GM23338 (cell line): Measurements from ENCODE around the gene BICC1. TPM values are rescaled to one million over a fixed set of nuclear protein-coding genes. Genes with fewer than 3 reads are reported as not detected.

Source experiments
- ATAC-seq: fragments of 200-7000 bp; cut with Tn5 transposase; 3 replicates; pipeline ENCODE4 v1.9.1; 2020
- DNase-seq: peaks from one replicate; pipeline ENCODE4 v3.0.0-alpha.2; 2015; ENCODE audit warnings: low spot score
- H2AFZ ChIP-seq: fragments of 200-600 bp; sonication (generic); 2 replicates; pipeline ENCODE4 v1.8.0; 2016; ENCODE audit warnings: antibody characterized with exemption, mild to moderate bottlenecking, moderate library complexity
- H3F3A ChIP-seq: fragments of 200-600 bp; sonication (generic); replicated peaks from 2 replicates; pipeline ENCODE4 v1.8.0; 2017; ENCODE audit warnings: antibody characterized with exemption, mixed run types, low read depth
- H3K27ac ChIP-seq: fragments of 200-600 bp; sonication (generic); 2 replicates; pipeline ENCODE4 v1.6.1; 2016; ENCODE audit warnings: low read depth
- H3K27me3 ChIP-seq: fragments of 200-600 bp; sonication (generic); 2 replicates; pipeline ENCODE4 v1.8.0; 2016; ENCODE audit warnings: mild to moderate bottlenecking, mixed run types, moderate library complexity; ENCODE audit not compliant: insufficient read depth
- H3K36me3 ChIP-seq: fragments of 200-600 bp; sonication (generic); 2 replicates; pipeline ENCODE4 v1.8.0; 2016; ENCODE audit warnings: mild to moderate bottlenecking; ENCODE audit not compliant: insufficient read depth
- H3K4me1 ChIP-seq: fragments of 200-600 bp; sonication (generic); 2 replicates; pipeline ENCODE4 v1.8.0; 2016; ENCODE audit warnings: mild to moderate bottlenecking, moderate library complexity; ENCODE audit not compliant: insufficient read depth
- H3K4me2 ChIP-seq: fragments of 200-600 bp; sonication (generic); 2 replicates; pipeline ENCODE4 v1.7.1; 2017; ENCODE audit warnings: mixed run types
- H3K4me3 ChIP-seq: fragments of 200-600 bp; sonication (generic); 2 replicates; pipeline ENCODE4 v1.6.1; 2016; ENCODE audit warnings: mixed run types
- H3K79me2 ChIP-seq: fragments of 200-600 bp; sonication (generic); replicated peaks from 2 replicates; pipeline ENCODE4 v1.8.0; 2017; ENCODE audit warnings: mild to moderate bottlenecking; ENCODE audit not compliant: insufficient read depth
- H3K9me2 ChIP-seq: fragments of 200-600 bp; sonication (generic); 2 replicates; pipeline ENCODE4 v1.8.0; 2017; ENCODE audit not compliant: insufficient read depth
- H4K20me1 ChIP-seq: fragments of 200-600 bp; sonication (generic); replicated peaks from 2 replicates; pipeline ENCODE4 v1.8.0; 2017; ENCODE audit warnings: mild to moderate bottlenecking; ENCODE audit not compliant: insufficient read depth
- H3K27ac Mint-ChIP-seq: 2 replicates; pipeline ENCODE4 v1.8.0; 2020; ENCODE audit warnings: inconsistent platforms, mild to moderate bottlenecking, moderate library complexity, mixed read lengths
- H3K27me3 Mint-ChIP-seq: 3 replicates; pipeline ENCODE4 v1.8.0; 2022; ENCODE audit warnings: low read depth, mild to moderate bottlenecking, moderate library complexity, mixed read lengths, inconsistent platforms; ENCODE audit not compliant: insufficient read depth, poor library complexity
- H3K36me3 Mint-ChIP-seq: 3 replicates; pipeline ENCODE4 v1.8.0; 2021; ENCODE audit warnings: low read depth, mild to moderate bottlenecking, inconsistent platforms, moderate library complexity, mixed read lengths
- H3K4me1 Mint-ChIP-seq: 3 replicates; pipeline ENCODE4 v1.8.0; 2020; ENCODE audit warnings: mild to moderate bottlenecking, inconsistent platforms, mixed read lengths
- H3K4me3 Mint-ChIP-seq: 3 replicates; pipeline ENCODE4 v1.8.0; 2021; ENCODE audit warnings: moderate library complexity, mild to moderate bottlenecking, inconsistent platforms, mixed read lengths
- H3K9me3 Mint-ChIP-seq: 3 replicates; pipeline ENCODE4 v1.8.0; 2020; ENCODE audit warnings: moderate library complexity, mild to moderate bottlenecking, inconsistent platforms, mixed read lengths
- CREB1 ChIP-seq: fragments of 250-450 bp; sonication (Bioruptor Pico); IDR thresholded peaks from 2 replicates; pipeline ENCODE4 v1.5.0; 2020; ENCODE audit warnings: low read depth, mild to moderate bottlenecking, moderate library complexity
- EZH2 ChIP-seq: fragments of 200-600 bp; sonication (generic); IDR thresholded peaks from one replicate; pipeline ENCODE4 v1.8.0; 2017; ENCODE audit warnings: antibody characterized with exemption, mild to moderate bottlenecking, low read depth; ENCODE audit not compliant: unreplicated experiment
- EZH2phosphoT487 ChIP-seq: fragments of 200-600 bp; sonication (generic); IDR thresholded peaks from one replicate; pipeline ENCODE4 v1.8.1; 2018; ENCODE audit warnings: antibody characterized with exemption; ENCODE audit not compliant: unreplicated experiment
- JUNB ChIP-seq: IDR thresholded peaks from one replicate; pipeline ENCODE4 v1.6.1; 2016; ENCODE audit warnings: antibody characterized with exemption; ENCODE audit not compliant: unreplicated experiment
- NANOG ChIP-seq: IDR thresholded peaks from 2 replicates; pipeline ENCODE4 v1.6.1; 2016; ENCODE audit warnings: antibody characterized with exemption, borderline replicate concordance
- POLR2AphosphoS5 ChIP-seq: IDR thresholded peaks from 2 replicates; pipeline ENCODE4 v1.6.1; 2016; ENCODE audit warnings: antibody characterized with exemption, low read depth
- STAT1 ChIP-seq: IDR thresholded peaks from one replicate; pipeline ENCODE4 v1.6.1; 2016; ENCODE audit warnings: antibody characterized with exemption; ENCODE audit not compliant: unreplicated experiment
- ZNF114 ChIP-seq: fragments of 250-450 bp; sonication (Bioruptor Pico); IDR thresholded peaks from 2 replicates; pipeline ENCODE4 v1.5.0; 2020; ENCODE audit warnings: mild to moderate bottlenecking, moderate library complexity
- ZNF331 ChIP-seq: fragments of 250-450 bp; sonication (Bioruptor Pico); IDR thresholded peaks from 2 replicates; pipeline ENCODE4 v1.5.0; 2020; ENCODE audit warnings: low read depth, mild to moderate bottlenecking, moderate library complexity
- polyA plus RNA-seq: library from polyadenylated mRNA; unstranded; fragments of >200 nt; fragmentation: Nextera tagmentation; extraction: Ambion mirVana; gene quantifications from 2 replicates; pipeline ENCODE4 v1.2.1, GENCODE V29; 2016
- total RNA-seq: library from RNA; depleted of rRNA; stranded (reverse); fragments of >200 nt; shearing (Covaris generic); gene quantifications from 2 replicates; pipeline ENCODE4 v1.2.3, GENCODE V29; 2014
- TF ChIP-seq, protein P1 (sequence below): fragments of 250-450 bp; sonication (Bioruptor Pico); IDR thresholded peaks from 2 replicates; pipeline ENCODE4 v1.5.0; 2020; ENCODE audit warnings: mild to moderate bottlenecking, moderate library complexity
- TF ChIP-seq, protein P2 (sequence below), 2 experiments: fragments of 200-600 bp in 1 of 2; sonication (generic) in 1 of 2; conservative IDR thresholded peaks; 2 replicates each; pipeline versions ENCODE4 v1.5.1 to v1.6.1; 2016 to 2017; ENCODE audit warnings: antibody characterized with exemption in 2 of 2, low read depth in 2 of 2, mild to moderate bottlenecking in 2 of 2, moderate library complexity in 1 of 2
- TF ChIP-seq, protein P3 (sequence below): IDR thresholded peaks from 2 replicates; pipeline ENCODE4 v1.6.1; 2016; ENCODE audit warnings: antibody characterized with exemption
- TF ChIP-seq, protein P4 (sequence below): IDR thresholded peaks from one replicate; pipeline ENCODE4 v1.6.1; 2018; ENCODE audit warnings: antibody characterized with exemption; ENCODE audit not compliant: unreplicated experiment

Gene BICC1
- total and polyA plus RNA-seq, 2 experiments from 2014 or later: 1.3 to 2.2 TPM

DNA sequence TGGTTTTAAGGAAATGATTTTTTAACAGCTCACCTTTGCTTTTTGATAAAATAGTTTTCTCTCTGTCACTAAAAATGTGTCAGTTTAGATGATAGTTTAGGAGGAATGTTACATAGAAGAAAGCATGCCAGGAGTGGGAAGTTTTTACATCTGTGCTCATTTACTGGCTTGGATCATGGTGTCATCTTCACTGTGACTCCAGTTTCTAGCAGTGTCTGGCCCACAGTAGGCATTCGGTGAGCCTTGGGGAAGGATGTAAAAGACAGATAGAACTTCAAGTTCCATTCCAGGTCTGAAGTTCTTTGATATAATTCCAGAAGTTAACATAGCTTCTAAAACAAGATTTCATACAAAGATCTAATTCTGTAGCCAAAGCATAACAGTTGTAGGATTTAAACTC is 259.2 kb downstream of the BICC1 start:
- no peak for DNase-seq
- no peak overlapping the region for H3K4me2 ChIP-seq
- Mint-ChIP-seq H3K4me3 (no peak overlapping the region), H3K27me3 (no peaks in the 10 kb centered on the region), H3K36me3 (no peaks in the 10 kb centered on the region), H3K27ac (no peak overlapping the region), H3K4me1 (peaks cover 2% of the 10 kb centered on the region; the same call in 2 of the 3 replicates), H3K9me3 (no peaks in the 10 kb centered on the region; the same call in 2 of the 3 replicates)
- no peak overlapping the region for H3K27ac ChIP-seq
- TF ChIP-seq EZH2phosphoT487: no peak
- TF ChIP-seq CREB1 (CRISPR knock-in tag): no peak
- TF ChIP-seq, protein P1, sequence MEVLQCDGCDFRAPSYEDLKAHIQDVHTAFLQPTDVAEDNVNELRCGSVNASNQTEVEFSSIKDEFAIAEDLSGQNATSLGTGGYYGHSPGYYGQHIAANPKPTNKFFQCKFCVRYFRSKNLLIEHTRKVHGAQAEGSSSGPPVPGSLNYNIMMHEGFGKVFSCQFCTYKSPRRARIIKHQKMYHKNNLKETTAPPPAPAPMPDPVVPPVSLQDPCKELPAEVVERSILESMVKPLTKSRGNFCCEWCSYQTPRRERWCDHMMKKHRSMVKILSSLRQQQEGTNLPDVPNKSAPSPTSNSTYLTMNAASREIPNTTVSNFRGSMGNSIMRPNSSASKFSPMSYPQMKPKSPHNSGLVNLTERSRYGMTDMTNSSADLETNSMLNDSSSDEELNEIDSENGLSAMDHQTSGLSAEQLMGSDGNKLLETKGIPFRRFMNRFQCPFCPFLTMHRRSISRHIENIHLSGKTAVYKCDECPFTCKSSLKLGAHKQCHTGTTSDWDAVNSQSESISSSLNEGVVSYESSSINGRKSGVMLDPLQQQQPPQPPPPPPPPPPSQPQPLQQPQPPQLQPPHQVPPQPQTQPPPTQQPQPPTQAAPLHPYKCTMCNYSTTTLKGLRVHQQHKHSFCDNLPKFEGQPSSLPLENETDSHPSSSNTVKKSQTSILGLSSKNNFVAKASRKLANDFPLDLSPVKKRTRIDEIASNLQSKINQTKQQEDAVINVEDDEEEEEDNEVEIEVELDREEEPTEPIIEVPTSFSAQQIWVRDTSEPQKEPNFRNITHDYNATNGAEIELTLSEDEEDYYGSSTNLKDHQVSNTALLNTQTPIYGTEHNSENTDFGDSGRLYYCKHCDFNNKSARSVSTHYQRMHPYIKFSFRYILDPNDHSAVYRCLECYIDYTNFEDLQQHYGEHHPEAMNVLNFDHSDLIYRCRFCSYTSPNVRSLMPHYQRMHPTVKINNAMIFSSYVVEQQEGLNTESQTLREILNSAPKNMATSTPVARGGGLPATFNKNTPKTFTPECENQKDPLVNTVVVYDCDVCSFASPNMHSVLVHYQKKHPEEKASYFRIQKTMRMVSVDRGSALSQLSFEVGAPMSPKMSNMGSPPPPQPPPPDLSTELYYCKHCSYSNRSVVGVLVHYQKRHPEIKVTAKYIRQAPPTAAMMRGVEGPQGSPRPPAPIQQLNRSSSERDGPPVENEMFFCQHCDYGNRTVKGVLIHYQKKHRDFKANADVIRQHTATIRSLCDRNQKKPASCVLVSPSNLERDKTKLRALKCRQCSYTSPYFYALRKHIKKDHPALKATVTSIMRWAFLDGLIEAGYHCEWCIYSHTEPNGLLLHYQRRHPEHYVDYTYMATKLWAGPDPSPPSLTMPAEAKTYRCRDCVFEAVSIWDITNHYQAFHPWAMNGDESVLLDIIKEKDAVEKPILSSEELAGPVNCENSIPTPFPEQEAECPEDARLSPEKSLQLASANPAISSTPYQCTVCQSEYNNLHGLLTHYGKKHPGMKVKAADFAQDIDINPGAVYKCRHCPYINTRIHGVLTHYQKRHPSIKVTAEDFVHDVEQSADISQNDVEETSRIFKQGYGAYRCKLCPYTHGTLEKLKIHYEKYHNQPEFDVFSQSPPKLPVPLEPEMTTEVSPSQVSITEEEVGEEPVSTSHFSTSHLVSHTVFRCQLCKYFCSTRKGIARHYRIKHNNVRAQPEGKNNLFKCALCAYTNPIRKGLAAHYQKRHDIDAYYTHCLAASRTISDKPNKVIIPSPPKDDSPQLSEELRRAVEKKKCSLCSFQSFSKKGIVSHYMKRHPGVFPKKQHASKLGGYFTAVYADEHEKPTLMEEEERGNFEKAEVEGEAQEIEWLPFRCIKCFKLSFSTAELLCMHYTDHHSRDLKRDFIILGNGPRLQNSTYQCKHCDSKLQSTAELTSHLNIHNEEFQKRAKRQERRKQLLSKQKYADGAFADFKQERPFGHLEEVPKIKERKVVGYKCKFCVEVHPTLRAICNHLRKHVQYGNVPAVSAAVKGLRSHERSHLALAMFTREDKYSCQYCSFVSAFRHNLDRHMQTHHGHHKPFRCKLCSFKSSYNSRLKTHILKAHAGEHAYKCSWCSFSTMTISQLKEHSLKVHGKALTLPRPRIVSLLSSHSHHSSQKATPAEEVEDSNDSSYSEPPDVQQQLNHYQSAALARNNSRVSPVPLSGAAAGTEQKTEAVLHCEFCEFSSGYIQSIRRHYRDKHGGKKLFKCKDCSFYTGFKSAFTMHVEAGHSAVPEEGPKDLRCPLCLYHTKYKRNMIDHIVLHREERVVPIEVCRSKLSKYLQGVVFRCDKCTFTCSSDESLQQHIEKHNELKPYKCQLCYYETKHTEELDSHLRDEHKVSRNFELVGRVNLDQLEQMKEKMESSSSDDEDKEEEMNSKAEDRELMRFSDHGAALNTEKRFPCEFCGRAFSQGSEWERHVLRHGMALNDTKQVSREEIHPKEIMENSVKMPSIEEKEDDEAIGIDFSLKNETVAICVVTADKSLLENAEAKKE (CRISPR knock-in tag): no peak
- TF ChIP-seq, protein P2, sequence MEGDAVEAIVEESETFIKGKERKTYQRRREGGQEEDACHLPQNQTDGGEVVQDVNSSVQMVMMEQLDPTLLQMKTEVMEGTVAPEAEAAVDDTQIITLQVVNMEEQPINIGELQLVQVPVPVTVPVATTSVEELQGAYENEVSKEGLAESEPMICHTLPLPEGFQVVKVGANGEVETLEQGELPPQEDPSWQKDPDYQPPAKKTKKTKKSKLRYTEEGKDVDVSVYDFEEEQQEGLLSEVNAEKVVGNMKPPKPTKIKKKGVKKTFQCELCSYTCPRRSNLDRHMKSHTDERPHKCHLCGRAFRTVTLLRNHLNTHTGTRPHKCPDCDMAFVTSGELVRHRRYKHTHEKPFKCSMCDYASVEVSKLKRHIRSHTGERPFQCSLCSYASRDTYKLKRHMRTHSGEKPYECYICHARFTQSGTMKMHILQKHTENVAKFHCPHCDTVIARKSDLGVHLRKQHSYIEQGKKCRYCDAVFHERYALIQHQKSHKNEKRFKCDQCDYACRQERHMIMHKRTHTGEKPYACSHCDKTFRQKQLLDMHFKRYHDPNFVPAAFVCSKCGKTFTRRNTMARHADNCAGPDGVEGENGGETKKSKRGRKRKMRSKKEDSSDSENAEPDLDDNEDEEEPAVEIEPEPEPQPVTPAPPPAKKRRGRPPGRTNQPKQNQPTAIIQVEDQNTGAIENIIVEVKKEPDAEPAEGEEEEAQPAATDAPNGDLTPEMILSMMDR (conservative IDR thresholded peaks at IDR 0.05; ENCODE audit: low read depth in 2 of 2): no peak
- no peak for TF ChIP-seq JUNB
- no peak for TF ChIP-seq NANOG
- TF ChIP-seq, protein P3, sequence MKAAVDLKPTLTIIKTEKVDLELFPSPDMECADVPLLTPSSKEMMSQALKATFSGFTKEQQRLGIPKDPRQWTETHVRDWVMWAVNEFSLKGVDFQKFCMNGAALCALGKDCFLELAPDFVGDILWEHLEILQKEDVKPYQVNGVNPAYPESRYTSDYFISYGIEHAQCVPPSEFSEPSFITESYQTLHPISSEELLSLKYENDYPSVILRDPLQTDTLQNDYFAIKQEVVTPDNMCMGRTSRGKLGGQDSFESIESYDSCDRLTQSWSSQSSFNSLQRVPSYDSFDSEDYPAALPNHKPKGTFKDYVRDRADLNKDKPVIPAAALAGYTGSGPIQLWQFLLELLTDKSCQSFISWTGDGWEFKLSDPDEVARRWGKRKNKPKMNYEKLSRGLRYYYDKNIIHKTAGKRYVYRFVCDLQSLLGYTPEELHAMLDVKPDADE: no peak
- no peak for TF ChIP-seq STAT1
- no peak for TF ChIP-seq ZNF114
- TF ChIP-seq, protein P4, sequence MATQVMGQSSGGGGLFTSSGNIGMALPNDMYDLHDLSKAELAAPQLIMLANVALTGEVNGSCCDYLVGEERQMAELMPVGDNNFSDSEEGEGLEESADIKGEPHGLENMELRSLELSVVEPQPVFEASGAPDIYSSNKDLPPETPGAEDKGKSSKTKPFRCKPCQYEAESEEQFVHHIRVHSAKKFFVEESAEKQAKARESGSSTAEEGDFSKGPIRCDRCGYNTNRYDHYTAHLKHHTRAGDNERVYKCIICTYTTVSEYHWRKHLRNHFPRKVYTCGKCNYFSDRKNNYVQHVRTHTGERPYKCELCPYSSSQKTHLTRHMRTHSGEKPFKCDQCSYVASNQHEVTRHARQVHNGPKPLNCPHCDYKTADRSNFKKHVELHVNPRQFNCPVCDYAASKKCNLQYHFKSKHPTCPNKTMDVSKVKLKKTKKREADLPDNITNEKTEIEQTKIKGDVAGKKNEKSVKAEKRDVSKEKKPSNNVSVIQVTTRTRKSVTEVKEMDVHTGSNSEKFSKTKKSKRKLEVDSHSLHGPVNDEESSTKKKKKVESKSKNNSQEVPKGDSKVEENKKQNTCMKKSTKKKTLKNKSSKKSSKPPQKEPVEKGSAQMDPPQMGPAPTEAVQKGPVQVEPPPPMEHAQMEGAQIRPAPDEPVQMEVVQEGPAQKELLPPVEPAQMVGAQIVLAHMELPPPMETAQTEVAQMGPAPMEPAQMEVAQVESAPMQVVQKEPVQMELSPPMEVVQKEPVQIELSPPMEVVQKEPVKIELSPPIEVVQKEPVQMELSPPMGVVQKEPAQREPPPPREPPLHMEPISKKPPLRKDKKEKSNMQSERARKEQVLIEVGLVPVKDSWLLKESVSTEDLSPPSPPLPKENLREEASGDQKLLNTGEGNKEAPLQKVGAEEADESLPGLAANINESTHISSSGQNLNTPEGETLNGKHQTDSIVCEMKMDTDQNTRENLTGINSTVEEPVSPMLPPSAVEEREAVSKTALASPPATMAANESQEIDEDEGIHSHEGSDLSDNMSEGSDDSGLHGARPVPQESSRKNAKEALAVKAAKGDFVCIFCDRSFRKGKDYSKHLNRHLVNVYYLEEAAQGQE: no peak
- TF ChIP-seq ZNF331: no peak
- no peak for TF ChIP-seq POLR2AphosphoS5
- TF ChIP-seq EZH2: no peak
- no peaks in the 10 kb centered on the region for H3F3A ChIP-seq
- H3K36me3 ChIP-seq: no peaks in the 10 kb centered on the region
- no peaks in the 10 kb centered on the region for H3K79me2 ChIP-seq
- H2AFZ ChIP-seq: no peak overlapping the region
- H3K4me3 ChIP-seq: no peak overlapping the region
- no peaks in the 10 kb centered on the region for H3K27me3 ChIP-seq
- no peaks in the 10 kb centered on the region for H3K4me1 ChIP-seq
- no peaks in the 10 kb centered on the region for H4K20me1 ChIP-seq
- H3K9me2 ChIP-seq: no peaks in the 10 kb centered on the region
- ATAC-seq: no peak
